Measurements from ENCODE around the gene SYT7.

DNA sequence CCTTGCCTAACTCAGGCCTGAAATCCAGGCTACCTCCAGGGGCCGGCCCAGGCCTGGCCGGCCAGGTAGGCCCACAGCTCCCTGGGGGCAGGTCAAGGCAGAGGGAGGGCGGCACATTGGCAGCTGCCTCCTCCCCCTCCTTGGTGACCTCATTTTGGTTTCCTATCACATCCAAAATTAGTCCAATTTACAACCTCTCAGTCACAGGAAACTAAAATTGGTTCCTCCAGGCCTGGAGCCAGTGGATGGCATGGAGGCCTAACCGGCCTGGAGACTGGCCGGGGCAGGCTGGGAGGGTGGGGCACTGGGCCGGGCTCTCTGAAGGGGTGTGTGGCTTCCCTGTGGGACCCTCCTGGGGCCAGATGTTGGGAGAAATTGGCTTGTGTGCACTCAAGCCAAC, 36.4 kb downstream of the SYT7 start:
- TF ChIP-seq POLR2AphosphoS5 (IDR thresholded peaks at IDR 0.05; ENCODE audit: low read depth, low read length) (no peak), POLR2A (IDR thresholded peaks at IDR 0.05; ENCODE audit: low read depth, low read length) (no peak), TAF1 (IDR thresholded peaks at IDR 0.05; ENCODE audit: borderline replicate concordance, low read depth, low read length) (no peak)

Measured in GM12892 (cell line).